Spleen (tissue), 11 donors: Measurements from ENCODE around the gene PER3. TPM values are rescaled to one million over a fixed set of nuclear protein-coding genes. Genes with fewer than 3 reads are reported as not detected.
A peak's percentile ranks its signal among the peaks of the same experiment; 100 is the strongest.

ENCODE experiments used
- DNase-seq: peaks from one replicate; pipeline ENCODE4 v3.0.0-alpha.2; 2020
- H3K27ac ChIP-seq, 8 donors: fragments of 200-600 bp; sonication (generic) in 7 of 8; 1 replicate in 4 of 8; 2 replicates in 4 of 8; pipeline versions ENCODE4 v1.5.0 to v1.8.0; 2016 to 2021; ENCODE audit warnings: inconsistent platforms in 4 of 8, mild to moderate bottlenecking in 4 of 8, moderate library complexity in 1 of 8
- H3K27me3 ChIP-seq, 7 donors: fragments of 200-600 bp; sonication (generic) in 6 of 7; replicated peaks in 1 of 7; 1 replicate in 4 of 7; 2 replicates in 3 of 7; pipeline versions ENCODE4 v1.5.0 to v1.8.0; 2016 to 2021; ENCODE audit warnings: inconsistent platforms in 3 of 7, mild to moderate bottlenecking in 1 of 7
- H3K36me3 ChIP-seq, 6 donors: fragments of 200-600 bp; sonication (generic) in 5 of 6; 1 replicate in 4 of 6; 2 replicates in 2 of 6; pipeline versions ENCODE4 v1.5.0 to v1.8.0; 2016 to 2021; ENCODE audit warnings: inconsistent platforms in 2 of 6
- H3K4me1 ChIP-seq, 6 donors: fragments of 200-600 bp; sonication (generic) in 5 of 6; 1 replicate in 3 of 6; 2 replicates in 3 of 6; pipeline versions ENCODE4 v1.5.0 to v1.8.0; 2016 to 2021; ENCODE audit warnings: inconsistent platforms in 3 of 6
- H3K4me3 ChIP-seq, 8 donors: fragments of 200-600 bp; sonication (generic) in 7 of 8; 1 replicate in 4 of 8; 2 replicates in 4 of 8; pipeline versions ENCODE4 v1.5.0 to v1.8.0; 2016 to 2021; ENCODE audit warnings: inconsistent platforms in 4 of 8, mild to moderate bottlenecking in 4 of 8, moderate library complexity in 2 of 8
- H3K9me3 ChIP-seq, 8 donors: fragments of 200-600 bp; sonication (generic) in 7 of 8; 1 replicate in 4 of 8; 2 replicates in 4 of 8; pipeline versions ENCODE4 v1.5.0 to v1.8.0; 2016 to 2021; ENCODE audit warnings: inconsistent platforms in 4 of 8
- POLR2A ChIP-seq, 3 donors: fragments of 450-650 bp; IDR thresholded peaks; one replicate each; pipeline ENCODE4 v1.5.1; 2017; ENCODE audit warnings: antibody characterized with exemption in 3 of 3, mild to moderate bottlenecking in 1 of 3
- POLR2AphosphoS5 ChIP-seq, 3 donors: sonication (generic); formaldehyde crosslinking; IDR thresholded peaks; one replicate each; pipeline ENCODE4 v1.5.1; 2017; ENCODE audit warnings: antibody characterized with exemption in 3 of 3
- WGBS, 5 donors: extraction: QIAGEN DNeasy Blood & Tissue Kit in 3 of 5; methylation state at CpG; one replicate each; pipeline versions ENCODE4 v1.1.5 to v1.1.7; 2013 to 2018; 5-methylcytosine and 5-hydroxymethylcytosine counted together
- intact Hi-C: fragments of 100-400 bp; cut with DNase I; formaldehyde crosslinking; loops from one replicate; pipeline ENCODE4 v1.15.0; 2023; ENCODE audit warnings: low total_unique reads
- polyA plus RNA-seq, 3 donors: library from polyadenylated mRNA; stranded (reverse); fragments of 200-250 nt; gene quantifications; one replicate each; pipeline ENCODE4 v1.2.1, GENCODE V29; 2013
- total RNA-seq, 7 donors: library from RNA; depleted of rRNA in 3 of 7; stranded (reverse); fragments of >200 nt in 3 of 7; fragmentation: NEBNext Ultra II Directional in 4 of 7; extraction: Animal tissue kit (Norgen Biotek cat#: 25700) in 4 of 7; gene quantifications; one replicate each; pipeline versions ENCODE4 v1.1.0 to v1.2.1, GENCODE V29; 2016 to 2021
- TF ChIP-seq, protein P1 (sequence below), 11 experiments: fragments of 200-600 bp in 7 of 11; fragments of 450-650 bp in 4 of 11; sonication (generic) in 4 of 11; IDR thresholded peaks in 8 of 11; conservative IDR thresholded peaks in 3 of 11; 1 replicate in 7 of 11; 2 replicates in 4 of 11; pipeline versions ENCODE4 v1.4.0 to v1.8.0; 2016 to 2021; ENCODE audit warnings: antibody characterized with exemption in 11 of 11, inconsistent platforms in 4 of 11, mild to moderate bottlenecking in 1 of 11
- donor health status: healthy with polysubstance abuse.
- donor health status: DM: no; HTN: no; CAD: no; lungs with moderate emphysema.
- donor health status: DM: no; HTN: no; CAD: no.
- donor health status: Bipolar disorder and iron deficiency.
- donor health status: healthy.
- donor health status: DM: no; HTN: no; CAD: no.
- donor health status: DM: yes; HTN: yes; CAD: no.

PER3 gene
- total and polyA plus RNA-seq, 10 donors = 1.7 to 17.5 (median 9.2) TPM

DNA sequence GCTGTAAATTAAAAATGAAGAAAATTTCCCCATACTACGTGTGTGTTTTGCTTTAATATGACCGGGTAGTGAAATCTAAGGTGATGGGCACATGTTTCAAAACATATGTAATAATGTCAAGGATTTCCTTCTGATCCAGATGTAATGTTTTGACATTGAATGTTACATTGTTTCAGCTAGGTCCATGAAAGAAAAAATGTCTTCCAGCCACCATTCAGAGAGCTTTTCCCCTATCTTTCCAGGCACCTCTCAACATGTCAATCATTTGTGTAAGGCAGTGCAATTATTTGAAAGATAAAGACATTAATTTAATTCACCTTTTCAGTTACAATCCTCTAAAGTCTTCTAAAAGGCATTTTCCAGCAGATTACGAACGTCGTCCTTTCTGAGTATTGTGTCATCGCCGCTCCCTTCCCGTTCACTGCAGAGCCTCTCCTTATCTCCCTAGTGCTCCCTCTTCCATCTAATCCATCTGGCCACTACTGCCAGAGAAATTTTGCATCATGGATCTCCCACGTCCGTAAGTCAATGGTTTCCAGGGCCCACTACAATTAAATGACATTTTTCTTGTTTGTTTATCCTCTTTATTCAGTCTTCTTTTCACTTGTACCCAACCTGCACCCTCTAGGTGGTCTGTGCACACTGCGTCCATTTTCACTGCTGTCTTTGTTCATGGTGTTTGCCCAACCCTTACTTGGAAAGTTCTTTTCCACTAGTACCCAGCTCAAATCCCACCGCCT is 14.2 kb upstream of the PER3 start:
- H3K4me1 ChIP-seq = peaks cover 18 to 43% (median 36%) of the 10 kb centered on the region in 6 donors
- WGBS, 5 donors = 88 to 93% (median 90%) methylated on average over 12 of the region's 12 CpGs
- no peaks in the 10 kb centered on the region for H3K27me3 ChIP-seq
- H3K4me3 ChIP-seq = no peak overlapping the region
- TF ChIP-seq, protein P1, sequence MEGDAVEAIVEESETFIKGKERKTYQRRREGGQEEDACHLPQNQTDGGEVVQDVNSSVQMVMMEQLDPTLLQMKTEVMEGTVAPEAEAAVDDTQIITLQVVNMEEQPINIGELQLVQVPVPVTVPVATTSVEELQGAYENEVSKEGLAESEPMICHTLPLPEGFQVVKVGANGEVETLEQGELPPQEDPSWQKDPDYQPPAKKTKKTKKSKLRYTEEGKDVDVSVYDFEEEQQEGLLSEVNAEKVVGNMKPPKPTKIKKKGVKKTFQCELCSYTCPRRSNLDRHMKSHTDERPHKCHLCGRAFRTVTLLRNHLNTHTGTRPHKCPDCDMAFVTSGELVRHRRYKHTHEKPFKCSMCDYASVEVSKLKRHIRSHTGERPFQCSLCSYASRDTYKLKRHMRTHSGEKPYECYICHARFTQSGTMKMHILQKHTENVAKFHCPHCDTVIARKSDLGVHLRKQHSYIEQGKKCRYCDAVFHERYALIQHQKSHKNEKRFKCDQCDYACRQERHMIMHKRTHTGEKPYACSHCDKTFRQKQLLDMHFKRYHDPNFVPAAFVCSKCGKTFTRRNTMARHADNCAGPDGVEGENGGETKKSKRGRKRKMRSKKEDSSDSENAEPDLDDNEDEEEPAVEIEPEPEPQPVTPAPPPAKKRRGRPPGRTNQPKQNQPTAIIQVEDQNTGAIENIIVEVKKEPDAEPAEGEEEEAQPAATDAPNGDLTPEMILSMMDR (IDR thresholded peaks at IDR 0.05 in 8 of 11, conservative IDR thresholded peaks at IDR 0.05 in 3 of 11) = no peak
- intact Hi-C loops = no loop called here
- no peak for DNase-seq
- H3K9me3 ChIP-seq = no peaks in the 10 kb centered on the region
- H3K36me3 ChIP-seq = peaks cover 0 to 24% (median 7%) of the 10 kb centered on the region in 6 donors
- peak overlapping the region in 5 of 8 donors; percentile 94 to 99 (median 98) for H3K27ac ChIP-seq

DNA sequence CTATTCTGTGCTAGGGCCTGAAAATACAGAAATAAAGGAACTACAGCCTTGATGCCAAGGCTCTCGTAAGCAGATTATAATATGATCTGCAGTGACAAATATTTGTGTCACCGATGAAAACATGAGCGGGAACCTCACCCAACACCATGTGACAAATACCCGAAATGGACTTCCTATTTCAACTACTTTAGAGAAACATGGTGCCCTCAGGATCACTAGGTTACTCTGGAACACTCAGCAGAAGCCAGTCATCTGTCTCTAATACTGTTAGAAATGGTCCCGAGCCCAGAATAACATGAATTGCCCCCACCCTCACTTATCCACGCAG is 13.5 kb upstream of the PER3 start:
- Histone ChIP-seq H3K9me3 (no peaks in the 10 kb centered on the region), H3K27me3 (no peaks in the 10 kb centered on the region), H3K27ac (peak overlapping the region; percentile 89 to 99 (median 98)), H3K36me3 (peaks cover 0 to 31% (median 7%) of the 10 kb centered on the region in 6 donors), H3K4me1 (peaks cover 18 to 50% (median 38%) of the 10 kb centered on the region in 6 donors), H3K4me3 (peak overlapping the region; percentile 73 to 96 (median 89))
- DNase-seq = no peak
- WGBS, 5 donors = 1 to 16% (median 4%) methylated on average over 6 of the region's 6 CpGs
- intact Hi-C loops = no loop called here
- TF ChIP-seq POLR2AphosphoS5 (IDR thresholded peaks at IDR 0.05) (no peak), POLR2A (IDR thresholded peaks at IDR 0.05) (no peak)
- TF ChIP-seq, protein P1 (IDR thresholded peaks at IDR 0.05 in 8 of 11, conservative IDR thresholded peaks at IDR 0.05 in 3 of 11) = no peak

DNA sequence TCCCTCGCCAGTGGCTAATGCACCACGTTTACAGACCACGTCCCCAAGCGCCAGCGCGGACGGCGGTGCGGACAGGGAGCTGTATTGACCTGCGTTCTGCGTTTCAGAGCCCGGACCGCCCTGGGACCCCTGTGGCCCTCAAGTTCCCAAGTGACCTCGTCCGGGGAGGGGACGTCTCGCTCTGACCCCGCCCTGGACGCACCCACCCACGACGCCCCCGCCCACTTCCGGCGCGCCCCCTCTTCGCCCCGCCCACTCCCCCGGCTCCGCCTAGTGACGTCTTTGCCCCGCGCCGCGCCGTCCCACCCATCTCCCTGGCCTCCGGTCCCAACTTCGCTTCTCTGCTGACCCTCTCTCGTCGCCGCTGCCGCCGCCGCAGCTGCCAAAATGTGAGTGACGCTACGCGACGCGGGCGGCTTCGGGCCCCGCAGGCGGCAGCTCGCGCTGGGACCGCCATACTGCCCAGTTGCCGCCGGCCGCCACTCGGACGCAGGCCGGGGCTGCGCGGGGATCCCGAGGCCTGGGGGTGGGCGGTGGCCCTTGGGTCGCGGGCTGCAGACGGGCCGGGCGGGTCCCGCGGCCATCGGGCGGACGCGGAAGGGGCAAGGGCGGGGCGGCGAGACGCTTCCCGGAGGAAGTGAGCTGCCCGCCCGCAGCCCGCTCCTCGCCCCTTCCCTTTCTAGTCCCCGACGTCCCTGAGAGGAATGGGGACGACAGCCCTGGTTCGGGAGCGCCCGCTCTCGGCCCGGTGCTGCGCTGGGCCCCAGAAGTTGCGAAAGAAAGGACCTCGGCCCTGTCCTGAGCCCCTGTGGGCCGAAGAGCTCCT is 12.9 kb upstream of the PER3 start, which contains the start of gene VAMP3:
VAMP3 (plus strand) TSS at position 300 of the 826 bp plus-strand sequence; CDS start at position 388, 88 bp downstream.
- Histone ChIP-seq H3K27ac (peak within 1 kb of the TSS; percentile 89 to 99 (median 98)), H3K4me1 (peaks cover 18 to 56% (median 40%) of the 10 kb centered on the region in 6 donors), H3K36me3 (peaks cover 0 to 37% (median 7%) of the 10 kb centered on the region in 6 donors), H3K9me3 (no peaks in the 10 kb centered on the region), H3K4me3 (peak within 1 kb of the TSS; percentile 73 to 96 (median 89)), H3K27me3 (no peaks in the 10 kb centered on the region)
- 0 to 1% (median 0%) methylated on average over 44 to 97 of the region's 97 CpGs for WGBS, 5 donors
- intact Hi-C loops = no loop called here
- peak; percentile 92 to 94 (median 94) for TF ChIP-seq POLR2AphosphoS5 (IDR thresholded peaks at IDR 0.05)
- TF ChIP-seq, protein P1 (IDR thresholded peaks at IDR 0.05 in 8 of 11, conservative IDR thresholded peaks at IDR 0.05 in 3 of 11) = no peak
- peak in 1 of 3 donors; percentile 38 for TF ChIP-seq POLR2A (IDR thresholded peaks at IDR 0.05)
- DNase-seq = peak; percentile 95
